ENCODE data around the gene ERMARD. TPM values are rescaled to one million over a fixed set of nuclear protein-coding genes. Genes with fewer than 3 reads are reported as not detected.

Gene ERMARD
- total RNA-seq, 2 experiments from 2014 or later: 23.2 to 42.3 TPM

- no peak for DNase-seq (ENCODE audit: low spot score)
- Histone ChIP-seq H3K79me2 (ENCODE audit: insufficient read depth, low read depth, low read length) (no peaks in the 10 kb centered on the region), H3K27ac (ENCODE audit: low read depth, low read length, poor library complexity, severe bottlenecking) (no peak overlapping the region), H3K36me3 (ENCODE audit: insufficient read depth, low read length) (peaks cover 24% of the 10 kb centered on the region), H3K9me3 (ENCODE audit: low read length) (no peaks in the 10 kb centered on the region), H3K4me1 (ENCODE audit: insufficient read depth, low read length, poor library complexity, severe bottlenecking) (peaks cover 4% of the 10 kb centered on the region), H3K4me3 (ENCODE audit: low read depth, low read length, poor library complexity, severe bottlenecking) (no peak overlapping the region), H4K20me1 (ENCODE audit: insufficient read depth, low read length) (no peaks in the 10 kb centered on the region), H3K9me2 (ENCODE audit: insufficient read depth, low read length) (no peaks in the 10 kb centered on the region), H2AFZ (ENCODE audit: low read length) (no peak overlapping the region), H3K4me2 (ENCODE audit: low read length) (no peak overlapping the region)
- TF ChIP-seq EZH2phosphoT487 (IDR thresholded peaks at IDR 0.05; ENCODE audit: borderline replicate concordance, low read depth, low read length): no peak
- TF ChIP-seq, protein P1, sequence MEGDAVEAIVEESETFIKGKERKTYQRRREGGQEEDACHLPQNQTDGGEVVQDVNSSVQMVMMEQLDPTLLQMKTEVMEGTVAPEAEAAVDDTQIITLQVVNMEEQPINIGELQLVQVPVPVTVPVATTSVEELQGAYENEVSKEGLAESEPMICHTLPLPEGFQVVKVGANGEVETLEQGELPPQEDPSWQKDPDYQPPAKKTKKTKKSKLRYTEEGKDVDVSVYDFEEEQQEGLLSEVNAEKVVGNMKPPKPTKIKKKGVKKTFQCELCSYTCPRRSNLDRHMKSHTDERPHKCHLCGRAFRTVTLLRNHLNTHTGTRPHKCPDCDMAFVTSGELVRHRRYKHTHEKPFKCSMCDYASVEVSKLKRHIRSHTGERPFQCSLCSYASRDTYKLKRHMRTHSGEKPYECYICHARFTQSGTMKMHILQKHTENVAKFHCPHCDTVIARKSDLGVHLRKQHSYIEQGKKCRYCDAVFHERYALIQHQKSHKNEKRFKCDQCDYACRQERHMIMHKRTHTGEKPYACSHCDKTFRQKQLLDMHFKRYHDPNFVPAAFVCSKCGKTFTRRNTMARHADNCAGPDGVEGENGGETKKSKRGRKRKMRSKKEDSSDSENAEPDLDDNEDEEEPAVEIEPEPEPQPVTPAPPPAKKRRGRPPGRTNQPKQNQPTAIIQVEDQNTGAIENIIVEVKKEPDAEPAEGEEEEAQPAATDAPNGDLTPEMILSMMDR (conservative IDR thresholded peaks at IDR 0.05; ENCODE audit: low read length): no peak
- ChIA-PET CTCF (ENCODE audit: unreplicated experiment) (no interaction called here), POLR2A (no interaction called here)
- no TSS peak for BruUV-seq (replicated peaks)
- intact Hi-C loops (cut with micrococcal nuclease; ENCODE audit: unreplicated experiment): no loop called here
These were observed 27.8 kb downstream of the ERMARD start for GRCh38 chr6:169779092-169779815.

DNA sequence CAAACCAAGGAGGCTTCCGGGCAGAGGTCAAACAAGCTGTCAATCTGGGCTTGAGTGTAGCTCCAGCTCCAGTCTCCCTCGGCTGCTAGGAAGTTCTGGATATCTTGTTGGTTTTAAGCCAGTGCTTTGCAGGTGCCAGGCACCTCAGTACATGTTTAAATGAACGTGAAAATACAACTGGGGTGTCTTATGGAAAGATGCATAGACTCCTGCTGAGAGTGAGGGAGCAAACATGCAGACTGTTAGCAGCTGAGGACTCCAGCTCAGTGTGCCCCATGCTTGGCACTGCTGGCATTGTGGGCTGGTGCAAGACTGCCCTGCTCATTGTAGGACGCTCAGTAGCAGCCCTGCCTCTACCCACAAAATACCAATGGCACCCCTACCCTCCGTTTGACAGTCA lies 28.5 kb downstream of the ERMARD start:
- CTCF ChIA-PET (ENCODE audit: unreplicated experiment): no interaction called here
- POLR2A ChIA-PET: no interaction called here
- Histone ChIP-seq H3K4me2 (ENCODE audit: low read length) (no peak overlapping the region), H3K79me2 (ENCODE audit: insufficient read depth, low read depth, low read length) (no peaks in the 10 kb centered on the region), H3K9me2 (ENCODE audit: insufficient read depth, low read length) (no peaks in the 10 kb centered on the region), H2AFZ (ENCODE audit: low read length) (no peak overlapping the region), H3K36me3 (ENCODE audit: insufficient read depth, low read length) (peaks cover 24% of the 10 kb centered on the region), H3K4me1 (ENCODE audit: insufficient read depth, low read length, poor library complexity, severe bottlenecking) (no peaks in the 10 kb centered on the region), H3K27ac (ENCODE audit: low read depth, low read length, poor library complexity, severe bottlenecking) (no peak overlapping the region), H4K20me1 (ENCODE audit: insufficient read depth, low read length) (no peaks in the 10 kb centered on the region), H3K9me3 (ENCODE audit: low read length) (no peaks in the 10 kb centered on the region), H3K4me3 (ENCODE audit: low read depth, low read length, poor library complexity, severe bottlenecking) (no peak overlapping the region)
- intact Hi-C loops (cut with micrococcal nuclease; ENCODE audit: unreplicated experiment): no loop called here
- no TSS peak for BruUV-seq (replicated peaks)
- no peak for TF ChIP-seq EZH2phosphoT487 (IDR thresholded peaks at IDR 0.05; ENCODE audit: borderline replicate concordance, low read depth, low read length)
- TF ChIP-seq, protein P1 (conservative IDR thresholded peaks at IDR 0.05; ENCODE audit: low read length): no peak
- DNase-seq (ENCODE audit: low spot score): no peak

- H4K20me1 ChIP-seq (ENCODE audit: insufficient read depth, low read length): no peaks in the 10 kb centered on the region
- DNase-seq (ENCODE audit: low spot score): no peak
- no peaks in the 10 kb centered on the region for H3K4me1 ChIP-seq (ENCODE audit: insufficient read depth, low read length, poor library complexity, severe bottlenecking)
- ChIA-PET POLR2A (no interaction called here), CTCF (ENCODE audit: unreplicated experiment) (no interaction called here)
- H3K27ac ChIP-seq (ENCODE audit: low read depth, low read length, poor library complexity, severe bottlenecking): no peak overlapping the region
- intact Hi-C loops (cut with micrococcal nuclease; ENCODE audit: unreplicated experiment): no loop called here
- H3K79me2 ChIP-seq (ENCODE audit: insufficient read depth, low read depth, low read length): no peaks in the 10 kb centered on the region
- H3K4me2 ChIP-seq (ENCODE audit: low read length): no peak overlapping the region
- H3K9me3 ChIP-seq (ENCODE audit: low read length): no peaks in the 10 kb centered on the region
- no peak overlapping the region for H2AFZ ChIP-seq (ENCODE audit: low read length)
- TF ChIP-seq, protein P1 (conservative IDR thresholded peaks at IDR 0.05; ENCODE audit: low read length): no peak
- no peak for TF ChIP-seq EZH2phosphoT487 (IDR thresholded peaks at IDR 0.05; ENCODE audit: borderline replicate concordance, low read depth, low read length)
- H3K9me2 ChIP-seq (ENCODE audit: insufficient read depth, low read length): no peaks in the 10 kb centered on the region
- H3K4me3 ChIP-seq (ENCODE audit: low read depth, low read length, poor library complexity, severe bottlenecking): no peak overlapping the region
- BruUV-seq (replicated peaks): no TSS peak
- peaks cover 24% of the 10 kb centered on the region for H3K36me3 ChIP-seq (ENCODE audit: insufficient read depth, low read length)
These were observed 29.2 kb downstream of the ERMARD start for GRCh38 chr6:169780571-169781091.
